K562 (cell line): Measurements from ENCODE around the gene PCDHA10. TPM values are rescaled to one million over a fixed set of nuclear protein-coding genes. Genes with fewer than 3 reads are reported as not detected.

Source experiments
- ATAC-seq: fragments of 200-7000 bp; cut with Tn5 transposase; 3 replicates; pipeline ENCODE4 v1.9.1; 2020; ENCODE audit warnings: moderate library complexity
- BruUV-seq: library from RNA; stranded (reverse); fragments of 400-500 nt; replicated peaks from 2 replicates; lab custom pipeline; 2021; lab: Mats Ljungman, UMichigan
- CTCF ChIA-PET: fragments of 300-600 bp; formaldehyde crosslinking; extraction: SDS; loops from one replicate; lab custom pipeline; 2021; ENCODE audit warnings: low intra/inter-chr PET ratio; lab: Yijun Ruan, JAX
- POLR2A ChIA-PET: fragments of 300-600, 350-650 bp; sonication (Branson Sonifier 250); formaldehyde crosslinking; extraction: SDS; loops from one replicate; lab custom pipeline; 2021; ENCODE audit warnings: antibody characterized with exemption, inconsistent platforms; lab: Yijun Ruan, JAX
- DNase-seq, 4 experiments: peaks; one replicate each; pipeline versions ENCODE4 v3.0.0 to v3.0.0-alpha.2; 2011 to 2018; ENCODE audit warnings: low spot score in 3 of 4, mixed read lengths in 3 of 4; ENCODE audit errors: extremely low read depth in 1 of 4
- FAIRE-seq: peaks from 2 replicates; lab custom pipeline; 2011; peaks lifted over from hg19 to GRCh38; lab: Jason Lieb, UNC
- H2AFZ ChIP-seq: 2 replicates; pipeline ENCODE4 v1.6.0; 2011; ENCODE audit warnings: low read depth, low read length, control low read depth, inconsistent platforms
- H3K27ac ChIP-seq: fragments of 200-600 bp; 3 replicates; pipeline ENCODE4 v1.8.0; 2011; ENCODE audit warnings: low read depth, mild to moderate bottlenecking, control low read depth, inconsistent platforms, low read length, moderate library complexity, mixed read lengths; ENCODE audit errors: extremely low read depth
- H3K27me3 ChIP-seq, 2 experiments: fragments of 300-600 bp in 1 of 2; 2 replicates in 1 of 2; 3 replicates in 1 of 2; pipeline versions ENCODE4 v1.6.0 to v1.8.0; 2011; ENCODE audit warnings: inconsistent platforms in 2 of 2, low read length in 2 of 2, mild to moderate bottlenecking in 1 of 2, mixed read lengths in 1 of 2, moderate library complexity in 1 of 2; ENCODE audit not compliant: control insufficient read depth in 2 of 2, insufficient read depth in 2 of 2
- H3K36me3 ChIP-seq: fragments of 300-600 bp; 3 replicates; pipeline ENCODE4 v1.8.0; 2011; ENCODE audit warnings: mild to moderate bottlenecking, low read length, inconsistent platforms; ENCODE audit not compliant: control insufficient read depth, insufficient read depth
- H3K4me1 ChIP-seq, 2 experiments: fragments of 200-600 bp in 1 of 2; replicated peaks in 1 of 2; 2 replicates in 1 of 2; 3 replicates in 1 of 2; pipeline versions ENCODE4 v1.5.1 to v1.8.0; 2011; ENCODE audit warnings: inconsistent platforms in 2 of 2, low read length in 2 of 2, mild to moderate bottlenecking in 1 of 2, mixed read lengths in 1 of 2, moderate library complexity in 1 of 2; ENCODE audit not compliant: control insufficient read depth in 2 of 2, insufficient read depth in 2 of 2
- H3K4me2 ChIP-seq: 2 replicates; pipeline ENCODE4 v1.6.1; 2011; ENCODE audit warnings: low read length, control low read depth, inconsistent platforms, mixed read lengths; ENCODE audit not compliant: insufficient read depth
- H3K4me3 ChIP-seq: fragments of 200-600 bp; sonication (generic), shearing (Covaris generic); 2 replicates; pipeline ENCODE4 v1.5.1; 2016; ENCODE audit warnings: control low read depth, inconsistent platforms
- H3K79me2 ChIP-seq: fragments of 200-600 bp; 3 replicates; pipeline ENCODE4 v1.8.0; 2011; ENCODE audit warnings: low read length, inconsistent platforms; ENCODE audit not compliant: control insufficient read depth, insufficient read depth
- H3K9ac ChIP-seq, 2 experiments: 2 replicates each; pipeline versions ENCODE4 v1.6.0 to v1.6.1; 2011; ENCODE audit warnings: low read depth in 2 of 2, low read length in 2 of 2, control low read depth in 1 of 2, inconsistent platforms in 1 of 2, mild to moderate bottlenecking in 1 of 2, mixed read lengths in 1 of 2; ENCODE audit not compliant: insufficient read depth in 1 of 2
- H3K9me1 ChIP-seq: one replicate; pipeline ENCODE4 v1.6.0; 2011; ENCODE audit warnings: inconsistent platforms, mild to moderate bottlenecking, low read length, moderate library complexity; ENCODE audit not compliant: control insufficient read depth, insufficient read depth
- H3K9me3 ChIP-seq: replicated peaks from 2 replicates; pipeline ENCODE4 v1.5.1; 2011; ENCODE audit warnings: low read depth, low read length, inconsistent platforms; ENCODE audit not compliant: control insufficient read depth, insufficient read depth
- H4K20me1 ChIP-seq: replicated peaks from 2 replicates; pipeline ENCODE4 v1.6.1; 2011; ENCODE audit warnings: low read length, inconsistent platforms, mixed read lengths; ENCODE audit not compliant: control insufficient read depth, insufficient read depth
- CHD1 ChIP-seq: fragments of 200-600 bp; sonication (generic); IDR thresholded peaks from one replicate; pipeline ENCODE4 v1.6.1; 2012; ENCODE audit warnings: mild to moderate bottlenecking, moderate library complexity, low read length, inconsistent platforms
- DIDO1 ChIP-seq: fragments of 450-650 bp; IDR thresholded peaks from 2 replicates; pipeline ENCODE4 v1.6.1; 2016; ENCODE audit warnings: low read depth, missing biosample characterization, missing genetic modification characterization
- FOXA1 ChIP-seq: fragments of 450-650 bp; IDR thresholded peaks from 2 replicates; pipeline ENCODE4 v1.6.1; 2016; ENCODE audit warnings: mild to moderate bottlenecking, borderline replicate concordance
- FOXJ2 ChIP-seq: fragments of 200-800 bp; sonication (Bioruptor generic); IDR thresholded peaks from 2 replicates; pipeline ENCODE4 v1.6.1; 2016; ENCODE audit warnings: missing genetic modification characterization, missing compliant biosample characterization
- FOXP1 ChIP-seq: sonication (generic); formaldehyde crosslinking; IDR thresholded peaks from 2 replicates; pipeline ENCODE4 v1.8.0; 2022; ENCODE audit warnings: mild to moderate bottlenecking, missing genetic modification reagents
- MXD1 ChIP-seq: fragments of 250-450 bp; sonication (Bioruptor Pico); IDR thresholded peaks from 2 replicates; pipeline ENCODE4 v1.8.0; 2021; ENCODE audit warnings: borderline replicate concordance, mild to moderate bottlenecking, moderate library complexity; ENCODE audit not compliant: poor library complexity, severe bottlenecking
- NFATC3 ChIP-seq: fragments of 450-650 bp; IDR thresholded peaks from 2 replicates; pipeline ENCODE4 v1.6.1; 2017; ENCODE audit warnings: mild to moderate bottlenecking
- STAT5A ChIP-seq: IDR thresholded peaks from 2 replicates; pipeline ENCODE4 v1.6.1; 2012; ENCODE audit warnings: low read length, inconsistent platforms, borderline replicate concordance
- USF1 ChIP-seq: sonication (generic); formaldehyde crosslinking; IDR thresholded peaks from 2 replicates; pipeline ENCODE4 v1.9.0; 2022; ENCODE audit warnings: mild to moderate bottlenecking, missing genetic modification reagents
- ZNF232 ChIP-seq: sonication (generic); formaldehyde crosslinking; IDR thresholded peaks from 2 replicates; pipeline ENCODE4 v1.8.0; 2022; ENCODE audit warnings: mild to moderate bottlenecking, missing genetic modification reagents
- WGBS: fragments of 100-300 bp; shearing (Covaris generic); methylation state at CpG from one replicate; pipeline ENCODE4 v1.1.6; 2016; ENCODE audit warnings: low coverage, mixed read lengths; ENCODE audit not compliant: insufficient coverage; ENCODE audit errors: missing lambda C conversion rate; 5-methylcytosine and 5-hydroxymethylcytosine counted together
- in situ Hi-C: fragments of 300-500 bp; cut with MboI; formaldehyde crosslinking; loops from 4 replicates; pipeline ENCODE4 v1.15.0; 2018; ENCODE audit warnings: inconsistent platforms, mixed read lengths
- intact Hi-C: fragments of 100-400 bp; cut with micrococcal nuclease; formaldehyde crosslinking; loops from 2 replicates; pipeline ENCODE4 v1.14.2; 2022
- polyA plus RNA-seq, 8 experiments: library from polyadenylated mRNA; depleted of rRNA in 4 of 8; stranded (reverse) in 5 of 8; unstranded in 3 of 8; fragments of >200 nt; fragmentation: Nextera tagmentation in 2 of 8; fragmentation: Illumina TruSeq in 1 of 8; extraction: Ambion mirVana in 2 of 8; extraction: Trizol in 1 of 8; gene quantifications; 2 replicates each; pipeline versions ENCODE4 v1.2.1 to v1.2.3, GENCODE V29; 2011 to 2014; ENCODE audit warnings: inconsistent platforms in 1 of 8, missing spikeins in 1 of 8
- total RNA-seq, 7 experiments: library from RNA; depleted of rRNA in 6 of 7; stranded (reverse); fragments of >200 nt in 6 of 7; fragmentation: Illumina TruSeq in 2 of 7; extraction: Trizol in 2 of 7; gene quantifications; 2 replicates each; pipeline versions ENCODE4 v1.2.1 to v1.2.3, GENCODE V29; 2011 to 2021; ENCODE audit warnings: low replicate concordance in 1 of 7

Gene PCDHA10
- total and polyA plus RNA-seq, 9 of the 15 experiments (the other 6 are each of a cell fraction or from before 2014, with no cell fraction given): not detected

GRCh38 chr5:140877262-140877581 lies 21.5 kb downstream of the PCDHA10 start:
- Histone ChIP-seq H2AFZ (no peak overlapping the region), H3K9me1 (no peaks in the 10 kb centered on the region), H3K4me2 (no peak overlapping the region), H3K36me3 (no peaks in the 10 kb centered on the region), H3K4me3 (no peak overlapping the region), H3K9ac (no peak overlapping the region), H3K27me3 (no peaks in the 10 kb centered on the region), H3K79me2 (no peaks in the 10 kb centered on the region), H3K9me3 (no peaks in the 10 kb centered on the region; the same call in 1 of the 2 replicates), H3K27ac (no peak overlapping the region), H3K4me1 (no peaks in the 10 kb centered on the region; a peak in 1 of 5 replicates), H4K20me1 (no peaks in the 10 kb centered on the region)
- POLR2A ChIA-PET: no interaction called here
- in situ Hi-C loops: no loop called here
- BruUV-seq: no TSS peak
- CTCF ChIA-PET: no interaction called here
- TF ChIP-seq STAT5A: no peak
- TF ChIP-seq ZNF232 (CRISPR knock-in tag): no peak
- no peak for TF ChIP-seq CHD1
- no peak for TF ChIP-seq NFATC3
- TF ChIP-seq USF1 (CRISPR knock-in tag): no peak
- no peak for TF ChIP-seq MXD1 (CRISPR knock-in tag)
- no peak for TF ChIP-seq DIDO1
- TF ChIP-seq FOXA1: no peak
- no peak for TF ChIP-seq FOXP1 (CRISPR knock-in tag)
- no peak for TF ChIP-seq FOXJ2
- ATAC-seq (no peak), FAIRE-seq (no peak), DNase-seq (no peak)
- intact Hi-C loops: no loop called here
- WGBS: 32% methylated on average over 28 of the region's 37 CpGs
